SK-N-MC (cell line): ENCODE results near the gene TMOD2.

ENCODE experiments used
- DNase-seq: peaks from one replicate; pipeline ENCODE4 v3.0.0-alpha.2; 2011; ENCODE audit warnings: low read depth, low spot score
- H3K27ac ChIP-seq: fragments of 200-600 bp; sonication (generic); 2 replicates; pipeline ENCODE4 v1.5.1; 2016; ENCODE audit warnings: mixed run types
- H3K36me3 ChIP-seq: fragments of 200-600 bp; sonication (generic); 2 replicates; pipeline ENCODE4 v1.6.1; 2017; ENCODE audit warnings: antibody characterized with exemption, low read length, mixed read lengths; ENCODE audit not compliant: insufficient read depth
- H3K4me3 ChIP-seq: fragments of 200-600 bp; sonication (generic); 2 replicates; pipeline ENCODE4 v1.5.1; 2016
- H3K9ac ChIP-seq: fragments of 200-600 bp; sonication (generic); 2 replicates; pipeline ENCODE4 v1.8.0; 2017; ENCODE audit warnings: mixed run types, mixed read lengths; ENCODE audit not compliant: insufficient read length
- H3K9me3 ChIP-seq: fragments of 200-600 bp; sonication (generic); 2 replicates; pipeline ENCODE4 v1.6.1; 2017; ENCODE audit warnings: low read depth, mild to moderate bottlenecking, antibody characterized with exemption, low read length, moderate library complexity, mixed read lengths
- EZH2 ChIP-seq: fragments of 200-600 bp; sonication (generic); IDR thresholded peaks from one replicate; pipeline ENCODE4 v1.6.1; 2017; ENCODE audit warnings: antibody characterized with exemption
- FOXP2 ChIP-seq: optimal IDR thresholded peaks from 2 replicates; pipeline ENCODE3; 2011; ENCODE audit warnings: mild to moderate bottlenecking, moderate library complexity; ENCODE audit not compliant: insufficient read depth; ENCODE audit errors: extremely low read length, control extremely low read depth
- POLR2AphosphoS5 ChIP-seq: IDR thresholded peaks from 2 replicates; pipeline ENCODE4 v1.6.1; 2012; ENCODE audit warnings: mild to moderate bottlenecking, low read depth, low read length, borderline replicate concordance

The TMOD2 gene

DNA sequence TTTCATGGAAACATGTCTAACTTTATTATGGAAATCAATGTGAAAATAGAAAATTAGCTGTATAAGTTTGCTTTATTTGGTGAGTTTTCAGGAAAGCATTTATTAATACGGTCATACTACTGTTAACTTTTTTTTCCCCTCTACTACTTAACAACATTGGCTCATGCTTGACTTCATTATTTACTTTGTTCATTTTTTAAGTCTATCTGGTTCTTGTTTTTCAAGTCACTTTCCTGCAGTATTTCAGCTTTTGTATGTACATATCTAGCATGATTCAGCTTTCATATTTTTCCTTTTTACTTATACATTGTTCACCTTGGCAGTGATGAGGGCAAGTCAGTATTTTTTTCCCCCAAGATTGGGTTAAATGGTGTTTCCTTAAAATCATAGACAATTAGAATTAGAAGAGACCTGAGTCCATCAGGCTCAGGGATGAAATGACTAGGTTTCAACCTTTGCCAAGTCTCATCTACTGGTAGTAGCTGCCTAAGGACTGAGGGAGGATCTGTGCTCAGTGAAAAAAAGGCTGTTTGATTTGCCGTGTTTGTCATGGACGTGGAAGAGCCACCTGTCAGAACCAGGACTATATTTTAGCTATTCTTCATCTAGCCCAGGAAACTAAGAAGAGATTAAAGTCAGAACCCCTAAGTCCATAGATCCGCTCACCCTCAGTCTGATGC is 93.5 kb downstream of the TMOD2 start:
- Histone ChIP-seq H3K9ac (no peak overlapping the region), H3K36me3 (no peaks in the 10 kb centered on the region), H3K4me3 (no peak overlapping the region), H3K27ac (no peak overlapping the region), H3K9me3 (no peaks in the 10 kb centered on the region)
- no peak for DNase-seq
- TF ChIP-seq EZH2 (no peak), POLR2AphosphoS5 (no peak), FOXP2 (no peak)

DNA sequence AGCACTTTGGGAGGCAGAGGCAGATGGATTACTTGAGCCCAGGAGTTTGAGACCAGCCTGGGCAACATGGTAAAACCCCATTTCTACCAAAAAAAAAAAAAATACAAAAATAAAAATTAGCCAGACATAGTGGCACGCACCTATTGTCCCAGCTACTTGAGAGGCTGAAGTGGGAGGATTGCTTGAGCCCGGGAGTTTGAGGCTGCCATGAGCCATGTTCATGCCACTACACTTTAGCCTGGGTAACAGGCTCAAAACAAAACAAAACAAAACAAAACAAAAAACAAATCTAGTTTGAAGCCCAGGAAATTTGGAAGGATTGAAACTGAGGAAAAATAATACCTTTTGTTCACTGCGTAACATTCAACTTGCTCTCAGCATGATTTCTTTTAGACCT is 94.7 kb downstream of the TMOD2 start:
- TF ChIP-seq EZH2, result no peak
- no peak for TF ChIP-seq FOXP2
- no peak for TF ChIP-seq POLR2AphosphoS5
- DNase-seq, result no peak
- H3K9me3 ChIP-seq, result no peaks in the 10 kb centered on the region
- H3K27ac ChIP-seq, result peak overlapping the region; percentile 65; the same call in 1 of the 2 replicates
- no peak overlapping the region for H3K4me3 ChIP-seq
- H3K36me3 ChIP-seq, result no peaks in the 10 kb centered on the region
- H3K9ac ChIP-seq, result no peak overlapping the region

DNA sequence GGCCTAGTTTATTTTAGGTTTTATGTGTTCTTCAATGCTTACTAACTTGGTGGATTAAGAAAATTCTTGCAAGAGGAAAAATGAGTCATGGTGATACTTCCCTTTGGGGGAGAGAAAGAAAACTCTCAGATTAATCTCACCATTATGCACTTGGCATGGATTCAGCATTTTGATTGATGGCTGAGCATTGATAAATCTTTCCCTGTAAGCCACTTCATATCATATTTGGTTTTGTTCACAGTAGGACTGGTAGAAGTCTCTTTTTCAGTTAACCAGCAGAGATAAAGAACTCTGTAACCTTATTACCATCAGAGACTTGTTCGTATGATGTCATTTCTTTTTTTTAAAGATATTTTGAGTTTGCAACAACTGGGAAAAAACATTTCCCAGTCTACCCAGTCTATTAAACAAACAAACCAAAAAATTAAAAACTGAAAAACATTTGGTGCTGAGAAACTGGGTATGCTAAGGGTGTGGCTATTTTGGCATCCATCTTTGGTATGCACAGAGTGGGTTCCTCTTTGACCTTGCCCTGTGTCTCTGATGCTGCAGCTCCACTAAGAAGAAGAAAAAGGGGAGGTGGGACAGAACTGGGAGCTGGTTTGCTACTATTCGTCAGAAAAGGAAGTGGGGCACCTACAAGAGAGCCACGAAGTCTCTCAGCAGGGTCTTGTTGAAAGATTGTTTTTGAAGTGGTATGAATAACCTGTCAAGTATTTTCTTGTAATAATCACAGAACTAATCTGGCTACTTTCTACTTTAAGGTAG is 95.2 kb downstream of the TMOD2 start:
- peak overlapping the region; percentile 65; the same call in 1 of the 2 replicates for H3K27ac ChIP-seq

DNA sequence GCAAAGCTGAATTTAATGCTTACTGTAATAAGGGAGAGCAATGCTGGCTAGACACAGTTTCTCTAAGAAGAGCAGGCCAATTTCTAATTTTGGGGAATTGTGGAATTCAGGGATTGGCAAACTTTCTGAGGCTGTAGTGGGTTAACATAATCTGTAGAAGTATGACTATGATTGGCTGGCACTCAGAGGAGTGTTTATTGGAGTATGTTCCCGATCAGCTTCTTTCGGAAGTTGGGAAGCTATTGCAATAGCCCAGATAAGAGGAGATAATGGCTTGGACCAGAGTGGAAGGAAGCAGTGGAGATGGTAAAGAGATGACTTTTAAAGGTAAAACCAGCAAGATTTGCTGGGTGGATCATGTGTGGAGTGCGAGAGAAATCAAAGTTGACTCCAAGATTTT is 97.4 kb downstream of the TMOD2 start:
- no peak overlapping the region for H3K9ac ChIP-seq
- TF ChIP-seq FOXP2, result no peak
- no peak overlapping the region for H3K27ac ChIP-seq
- DNase-seq, result no peak
- no peaks in the 10 kb centered on the region for H3K36me3 ChIP-seq
- no peaks in the 10 kb centered on the region for H3K9me3 ChIP-seq
- H3K4me3 ChIP-seq, result no peak overlapping the region

More for the DNA sequence above, 95.2 kb downstream of the TMOD2 start:
- H3K9ac ChIP-seq, result no peak overlapping the region
- H3K36me3 ChIP-seq, result no peaks in the 10 kb centered on the region
- DNase-seq, result peak; percentile 26
- TF ChIP-seq FOXP2 (no peak), EZH2 (no peak), POLR2AphosphoS5 (no peak)
- no peaks in the 10 kb centered on the region for H3K9me3 ChIP-seq
- no peak overlapping the region for H3K4me3 ChIP-seq

DNA sequence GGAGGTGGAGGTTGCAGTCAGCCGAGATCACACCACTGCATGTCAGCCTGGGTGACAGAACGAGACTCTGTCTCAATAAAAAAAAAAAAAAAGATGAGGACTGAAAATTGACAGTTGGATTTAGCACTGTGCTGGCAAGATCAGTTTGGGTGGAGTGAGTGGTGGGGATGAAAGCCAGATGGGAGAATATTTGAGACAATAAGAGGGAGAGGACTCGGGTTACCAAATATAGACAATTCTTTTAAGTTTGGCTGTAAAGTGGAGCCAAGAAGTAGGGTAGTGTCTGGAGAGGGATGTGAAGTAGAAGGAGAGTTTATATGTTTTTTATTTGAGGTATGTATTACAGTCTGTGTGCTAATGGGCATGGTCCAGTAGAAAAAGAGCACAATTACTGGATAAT is 98.5 kb downstream of the TMOD2 start:
- TF ChIP-seq POLR2AphosphoS5, result no peak
- no peak for TF ChIP-seq EZH2
- no peak for TF ChIP-seq FOXP2
- Histone ChIP-seq H3K9ac (no peak overlapping the region), H3K36me3 (no peaks in the 10 kb centered on the region), H3K4me3 (no peak overlapping the region), H3K27ac (no peak overlapping the region), H3K9me3 (no peaks in the 10 kb centered on the region)
- DNase-seq, result no peak

DNA sequence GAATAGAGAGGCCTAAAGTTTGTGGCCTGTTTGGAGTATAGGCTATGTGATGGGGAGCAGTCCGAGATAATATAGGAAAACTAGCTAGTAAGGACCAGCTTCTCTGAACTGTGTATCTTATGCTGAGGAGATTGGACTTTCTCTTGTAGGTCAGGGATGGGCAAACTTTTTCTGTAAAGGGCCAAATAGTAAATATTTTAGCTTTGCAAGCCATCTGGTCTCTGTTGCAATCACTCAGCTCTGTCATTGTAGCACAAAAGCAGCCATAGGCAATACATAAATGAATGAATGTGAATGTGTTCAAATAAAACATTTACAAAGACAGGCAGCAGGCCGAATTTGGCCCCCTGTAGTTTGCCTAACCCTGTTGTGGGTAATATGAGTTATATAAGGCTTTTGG is 102.6 kb downstream of the TMOD2 start:
- Histone ChIP-seq H3K4me3 (no peak overlapping the region; the same call in 1 of the 2 replicates), H3K27ac (0 out of 2 replicates have a peak overlapping the region, but pooled peaks have one; percentile 26), H3K9me3 (no peaks in the 10 kb centered on the region), H3K9ac (no peak overlapping the region), H3K36me3 (no peaks in the 10 kb centered on the region)
- TF ChIP-seq EZH2, result no peak
- no peak for TF ChIP-seq POLR2AphosphoS5
- TF ChIP-seq FOXP2, result no peak
- DNase-seq, result no peak

DNA sequence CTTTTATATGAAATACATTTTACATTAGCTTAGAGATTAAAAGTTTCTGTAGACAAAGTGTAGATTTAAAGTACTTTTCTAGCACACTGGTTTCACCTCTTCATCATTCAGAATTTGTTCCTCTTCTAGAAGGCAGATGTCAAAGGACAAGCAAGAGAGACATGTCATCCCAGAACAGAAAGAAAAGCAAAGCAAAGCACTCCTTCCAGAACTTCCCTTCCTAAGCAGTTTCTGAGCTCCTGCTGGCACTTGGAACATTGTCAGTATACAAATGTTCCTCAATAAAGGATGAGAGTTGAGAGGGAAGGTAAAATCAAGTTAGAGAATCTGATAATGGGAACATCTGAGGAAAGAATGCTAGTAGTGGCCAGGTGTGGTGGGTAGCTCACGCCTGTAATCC is 104.2 kb downstream of the TMOD2 start:
- Histone ChIP-seq H3K9me3 (no peaks in the 10 kb centered on the region), H3K27ac (no peak overlapping the region), H3K9ac (no peak overlapping the region), H3K4me3 (no peak overlapping the region), H3K36me3 (no peaks in the 10 kb centered on the region)
- DNase-seq, result no peak
- TF ChIP-seq FOXP2 (no peak), POLR2AphosphoS5 (no peak), EZH2 (no peak)

DNA sequence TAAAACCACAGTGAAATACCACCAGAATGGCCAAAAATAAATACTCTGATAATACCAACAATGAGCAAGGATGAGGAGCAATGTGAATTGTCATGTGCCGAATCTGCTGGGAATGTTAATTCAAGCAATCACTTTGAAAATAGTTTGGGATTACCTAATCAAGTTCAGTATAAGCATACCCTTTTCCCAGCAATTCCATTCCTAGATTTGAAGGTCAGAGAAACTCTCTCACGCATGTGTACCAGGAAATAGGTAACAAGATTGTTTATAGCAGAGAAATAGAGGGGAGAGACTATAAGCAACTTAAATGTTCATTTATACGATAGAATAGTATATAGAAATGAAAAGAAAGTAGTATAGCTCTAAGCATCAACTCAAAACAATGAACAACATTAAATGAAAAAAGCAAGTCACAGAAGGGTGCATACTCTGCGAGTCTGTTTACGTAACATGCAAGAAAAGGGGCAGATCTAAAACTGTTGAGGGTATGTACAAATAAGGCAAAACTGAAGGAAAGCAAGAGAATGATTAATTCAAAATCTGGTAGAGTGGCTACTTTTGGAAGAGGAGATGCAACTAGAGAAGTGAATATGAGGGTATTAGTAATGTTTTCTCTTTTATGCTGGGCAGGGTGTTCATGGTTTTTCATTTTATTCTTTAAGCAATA is 105.5 kb downstream of the TMOD2 start:
- DNase-seq, result no peak
- no peaks in the 10 kb centered on the region for H3K36me3 ChIP-seq
- H3K9me3 ChIP-seq, result no peaks in the 10 kb centered on the region
- no peak overlapping the region; the same call in 1 of the 2 replicates for H3K4me3 ChIP-seq
- H3K9ac ChIP-seq, result no peak overlapping the region
- peak overlapping the region; percentile 61; the same call in 1 of the 2 replicates for H3K27ac ChIP-seq
- TF ChIP-seq EZH2, result no peak
- TF ChIP-seq POLR2AphosphoS5, result no peak
- no peak for TF ChIP-seq FOXP2
